NCI-H128 (cell line): ENCODE measurements around the gene SPATA13.

Source experiments
- DNase-seq: peaks from one replicate; lab custom pipeline; 2025; ENCODE audit not compliant: unreplicated experiment; lab: John Stamatoyannopoulos, UW

The SPATA13 gene

GRCh38 chr13:24274452-24275021 is 114.0 kb downstream of the SPATA13 start:
- DNase-seq, result no peak

GRCh38 chr13:24275041-24275440 is 114.5 kb downstream of the SPATA13 start:
- no peak for DNase-seq

GRCh38 chr13:24276306-24276705 is 115.8 kb downstream of the SPATA13 start:
- no peak for DNase-seq

GRCh38 chr13:24276861-24277260 is 116.3 kb downstream of the SPATA13 start:
- no peak for DNase-seq

- no peak for DNase-seq
Observed at GRCh38 chr13:24277761-24278160, 117.2 kb downstream of the SPATA13 start.

- DNase-seq, result no peak
Observed at GRCh38 chr13:24279327-24280110, 119.0 kb downstream of the SPATA13 start.

- DNase-seq, result no peak
Observed at GRCh38 chr13:24280720-24281119, 120.2 kb downstream of the SPATA13 start.

GRCh38 chr13:24281188-24282008 is 120.9 kb downstream of the SPATA13 start:
- DNase-seq, result no peak

- no peak for DNase-seq
Observed at GRCh38 chr13:24282256-24282655, 121.7 kb downstream of the SPATA13 start.

- no peak for DNase-seq
Observed at GRCh38 chr13:24284889-24285565, 124.5 kb downstream of the SPATA13 start.

GRCh38 chr13:24286624-24287023 is 126.1 kb downstream of the SPATA13 start:
- no peak for DNase-seq

GRCh38 chr13:24287748-24288287 is 127.3 kb downstream of the SPATA13 start:
- DNase-seq, result no peak

- no peak for DNase-seq
Observed at GRCh38 chr13:24288870-24289269, 128.3 kb downstream of the SPATA13 start.

- DNase-seq, result no peak
Observed at GRCh38 chr13:24290280-24290932, 129.9 kb downstream of the SPATA13 start.

- DNase-seq, result no peak
Observed at GRCh38 chr13:24292481-24292880, 132.0 kb downstream of the SPATA13 start.

GRCh38 chr13:24293746-24294145 is 133.2 kb downstream of the SPATA13 start:
- DNase-seq, result no peak

- DNase-seq, result no peak
Observed at GRCh38 chr13:24299488-24300114, 139.1 kb downstream of the SPATA13 start.

- no peak for DNase-seq
Observed at GRCh38 chr13:24301434-24301833, 140.9 kb downstream of the SPATA13 start.

- DNase-seq, result no peak
Observed at GRCh38 chr13:24301911-24302310, 141.4 kb downstream of the SPATA13 start.

GRCh38 chr13:24304620-24305019 is 144.1 kb downstream of the SPATA13 start:
- DNase-seq, result no peak
